ENCODE measurements around the gene LYPD6B. TPM values are rescaled to one million over a fixed set of nuclear protein-coding genes. Genes with fewer than 3 reads are reported as not detected.
A peak's percentile ranks its signal among the peaks of the same experiment; 100 is the strongest.

Gene LYPD6B
- total RNA-seq, 2 experiments from 2014 or later, result not detected

- H3K4me3 ChIP-seq (ENCODE audit: low read depth, low read length, poor library complexity, severe bottlenecking), result no peak overlapping the region
- H4K20me1 ChIP-seq (ENCODE audit: insufficient read depth, low read length), result no peaks in the 10 kb centered on the region
- H3K9me3 ChIP-seq (ENCODE audit: low read length), result no peaks in the 10 kb centered on the region
- no peak overlapping the region for H3K4me2 ChIP-seq (ENCODE audit: low read length)
- H3K9me2 ChIP-seq (ENCODE audit: insufficient read depth, low read length), result no peaks in the 10 kb centered on the region
- H2AFZ ChIP-seq (ENCODE audit: low read length), result no peak overlapping the region
- DNase-seq (ENCODE audit: low spot score), result no peak
- no peaks in the 10 kb centered on the region for H3K4me1 ChIP-seq (ENCODE audit: insufficient read depth, low read length, poor library complexity, severe bottlenecking)
- intact Hi-C loops (cut with micrococcal nuclease; ENCODE audit: unreplicated experiment), result no loop called here
- no TSS peak for BruUV-seq (replicated peaks)
- no peak for TF ChIP-seq EZH2phosphoT487 (IDR thresholded peaks at IDR 0.05; ENCODE audit: borderline replicate concordance, low read depth, low read length)
- peak; percentile 37; the same call in 1 of the 2 replicates for TF ChIP-seq CTCF (conservative IDR thresholded peaks at IDR 0.05; ENCODE audit: low read length)
- no peaks in the 10 kb centered on the region for H3K79me2 ChIP-seq (ENCODE audit: insufficient read depth, low read depth, low read length)
- no peaks in the 10 kb centered on the region for H3K36me3 ChIP-seq (ENCODE audit: insufficient read depth, low read length)
- CTCF ChIA-PET (ENCODE audit: unreplicated experiment), result no interaction called here
- POLR2A ChIA-PET, result interaction anchor here (0.6 kb wide), 1 partner anchor 323 kb away, joined by 4 read pairs; no protein-coding TSS in a partner anchor
- H3K27ac ChIP-seq (ENCODE audit: low read depth, low read length, poor library complexity, severe bottlenecking), result no peak overlapping the region
Observed at GRCh38 chr2:149099298-149099697, 60.8 kb downstream of the LYPD6B start.

GRCh38 chr2:149100739-149101699, 62.5 kb downstream of the LYPD6B start:
- Histone ChIP-seq H3K9me3 (ENCODE audit: low read length) (peaks cover 6% of the 10 kb centered on the region; the same call in 1 of the 2 replicates), H2AFZ (ENCODE audit: low read length) (no peak overlapping the region), H3K36me3 (ENCODE audit: insufficient read depth, low read length) (no peaks in the 10 kb centered on the region), H3K27ac (ENCODE audit: low read depth, low read length, poor library complexity, severe bottlenecking) (no peak overlapping the region), H3K4me3 (ENCODE audit: low read depth, low read length, poor library complexity, severe bottlenecking) (no peak overlapping the region), H3K79me2 (ENCODE audit: insufficient read depth, low read depth, low read length) (no peaks in the 10 kb centered on the region), H3K4me1 (ENCODE audit: insufficient read depth, low read length, poor library complexity, severe bottlenecking) (no peaks in the 10 kb centered on the region), H3K4me2 (ENCODE audit: low read length) (no peak overlapping the region), H3K9me2 (ENCODE audit: insufficient read depth, low read length) (no peaks in the 10 kb centered on the region), H4K20me1 (ENCODE audit: insufficient read depth, low read length) (no peaks in the 10 kb centered on the region)
- POLR2A ChIA-PET, result interaction anchor here (0.6 kb wide), 1 partner anchor 81 kb away, joined by 3 read pairs; no protein-coding TSS in a partner anchor
- DNase-seq (ENCODE audit: low spot score), result no peak
- TF ChIP-seq CTCF (conservative IDR thresholded peaks at IDR 0.05; ENCODE audit: low read length) (no peak), EZH2phosphoT487 (IDR thresholded peaks at IDR 0.05; ENCODE audit: borderline replicate concordance, low read depth, low read length) (no peak)
- BruUV-seq (replicated peaks), result no TSS peak
- intact Hi-C loops (cut with micrococcal nuclease; ENCODE audit: unreplicated experiment), result no loop called here
- CTCF ChIA-PET (ENCODE audit: unreplicated experiment), result no interaction called here

- ChIA-PET POLR2A (no interaction called here), CTCF (ENCODE audit: unreplicated experiment) (no interaction called here)
- intact Hi-C loops (cut with micrococcal nuclease; ENCODE audit: unreplicated experiment), result no loop called here
- Histone ChIP-seq H3K9me3 (ENCODE audit: low read length) (peaks cover 7% of the 10 kb centered on the region; the same call in 1 of the 2 replicates), H3K4me2 (ENCODE audit: low read length) (no peak overlapping the region), H3K27ac (ENCODE audit: low read depth, low read length, poor library complexity, severe bottlenecking) (no peak overlapping the region), H3K36me3 (ENCODE audit: insufficient read depth, low read length) (no peaks in the 10 kb centered on the region), H3K4me3 (ENCODE audit: low read depth, low read length, poor library complexity, severe bottlenecking) (no peak overlapping the region), H3K9me2 (ENCODE audit: insufficient read depth, low read length) (no peaks in the 10 kb centered on the region), H2AFZ (ENCODE audit: low read length) (no peak overlapping the region), H3K79me2 (ENCODE audit: insufficient read depth, low read depth, low read length) (no peaks in the 10 kb centered on the region), H4K20me1 (ENCODE audit: insufficient read depth, low read length) (no peaks in the 10 kb centered on the region), H3K4me1 (ENCODE audit: insufficient read depth, low read length, poor library complexity, severe bottlenecking) (no peaks in the 10 kb centered on the region)
- TF ChIP-seq CTCF (conservative IDR thresholded peaks at IDR 0.05; ENCODE audit: low read length) (no peak), EZH2phosphoT487 (IDR thresholded peaks at IDR 0.05; ENCODE audit: borderline replicate concordance, low read depth, low read length) (no peak)
- no peak for DNase-seq (ENCODE audit: low spot score)
- no TSS peak for BruUV-seq (replicated peaks)
Observed at GRCh38 chr2:149101818-149102217, 63.3 kb downstream of the LYPD6B start.
